ENCODE results near the gene ROPN1L.
"Not testable (repeated sequence)": the region's sequence is repeated elsewhere in the genome, so short reads cannot be mapped to it uniquely, and the experiment has no call there.

The ROPN1L gene

DNA sequence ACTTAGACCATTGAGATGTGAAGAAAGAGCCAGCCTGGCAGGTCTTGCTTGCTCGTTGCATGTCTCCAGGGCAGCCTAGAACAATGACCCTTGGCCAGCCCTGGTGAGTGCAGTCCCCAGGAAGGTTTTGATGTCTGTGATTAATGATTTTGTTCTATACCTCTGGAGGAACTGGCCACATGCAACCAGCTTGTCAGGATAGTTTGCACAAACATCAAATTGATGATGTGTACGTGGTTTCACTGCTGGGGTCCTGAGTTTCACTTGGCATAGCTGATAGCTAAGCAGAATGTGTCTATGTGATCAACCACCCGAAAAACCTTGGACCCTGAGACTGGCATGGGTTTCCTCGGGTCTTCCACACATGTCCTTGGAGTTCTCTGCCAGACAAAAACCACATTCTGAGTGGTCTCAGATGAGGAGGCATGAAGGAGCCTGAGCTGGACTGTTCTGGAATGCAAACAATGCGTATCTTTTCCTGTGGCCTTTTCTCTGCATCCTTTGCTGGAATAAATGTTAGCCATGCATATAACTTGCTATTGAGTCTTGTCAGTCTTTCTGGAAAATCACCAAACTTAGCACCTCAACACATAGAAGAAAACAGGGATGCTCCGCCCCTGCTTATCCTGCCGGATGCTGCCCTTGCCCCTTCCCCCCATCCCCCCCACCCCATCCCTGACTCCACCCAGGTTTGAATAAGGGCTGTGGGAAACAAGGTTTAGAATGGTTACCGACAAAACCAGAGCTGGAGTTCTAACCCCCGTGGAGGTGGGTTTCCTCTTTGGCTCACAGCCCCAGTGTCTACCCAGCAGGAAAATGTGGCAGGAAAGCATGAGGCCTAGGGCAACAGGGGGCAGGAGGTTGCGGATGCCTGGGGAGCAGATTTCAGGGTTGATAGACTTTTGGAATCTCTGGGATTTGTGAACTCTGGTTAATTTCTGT is 72.1 kb downstream of the ROPN1L start:
- no peak for DNase-seq (ENCODE audit: low read depth)
- TF ChIP-seq, protein P1, sequence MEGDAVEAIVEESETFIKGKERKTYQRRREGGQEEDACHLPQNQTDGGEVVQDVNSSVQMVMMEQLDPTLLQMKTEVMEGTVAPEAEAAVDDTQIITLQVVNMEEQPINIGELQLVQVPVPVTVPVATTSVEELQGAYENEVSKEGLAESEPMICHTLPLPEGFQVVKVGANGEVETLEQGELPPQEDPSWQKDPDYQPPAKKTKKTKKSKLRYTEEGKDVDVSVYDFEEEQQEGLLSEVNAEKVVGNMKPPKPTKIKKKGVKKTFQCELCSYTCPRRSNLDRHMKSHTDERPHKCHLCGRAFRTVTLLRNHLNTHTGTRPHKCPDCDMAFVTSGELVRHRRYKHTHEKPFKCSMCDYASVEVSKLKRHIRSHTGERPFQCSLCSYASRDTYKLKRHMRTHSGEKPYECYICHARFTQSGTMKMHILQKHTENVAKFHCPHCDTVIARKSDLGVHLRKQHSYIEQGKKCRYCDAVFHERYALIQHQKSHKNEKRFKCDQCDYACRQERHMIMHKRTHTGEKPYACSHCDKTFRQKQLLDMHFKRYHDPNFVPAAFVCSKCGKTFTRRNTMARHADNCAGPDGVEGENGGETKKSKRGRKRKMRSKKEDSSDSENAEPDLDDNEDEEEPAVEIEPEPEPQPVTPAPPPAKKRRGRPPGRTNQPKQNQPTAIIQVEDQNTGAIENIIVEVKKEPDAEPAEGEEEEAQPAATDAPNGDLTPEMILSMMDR (IDR thresholded peaks at IDR 0.05; ENCODE audit: control insufficient read depth, extremely low read depth, insufficient read depth): no peak
- H3K4me3 ChIP-seq (ENCODE audit: low read depth, low read length): no peak overlapping the region

DNA sequence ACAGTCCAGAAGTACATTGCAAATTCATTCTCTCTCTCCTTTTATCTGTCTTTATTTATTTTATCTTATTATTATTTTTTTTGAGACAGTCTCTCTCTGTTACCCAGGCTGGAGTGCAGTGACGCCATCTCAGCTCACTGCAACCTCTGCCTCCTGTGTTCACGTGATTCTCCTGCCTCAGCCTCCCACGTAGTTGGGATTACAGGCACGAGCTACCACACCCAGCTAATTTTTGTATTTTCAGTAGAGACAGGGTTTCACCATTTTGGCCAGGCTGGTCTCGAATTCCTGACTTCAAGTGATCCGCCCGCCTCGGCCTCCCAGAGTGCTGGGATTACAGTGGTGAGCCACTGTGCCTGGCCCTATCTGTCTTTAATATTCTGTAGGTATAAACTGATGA is 72.9 kb downstream of the ROPN1L start:
- not testable (repeated sequence) for H3K4me3 ChIP-seq (ENCODE audit: low read depth, low read length); DNase-seq (ENCODE audit: low read depth)
